Measurements from ENCODE around the gene PIK3R6. TPM values are rescaled to one million over a fixed set of nuclear protein-coding genes. Genes with fewer than 3 reads are reported as not detected.

PIK3R6 gene
- total and polyA plus RNA-seq, 10 of the 15 experiments (the other 5 are each of a cell fraction or from before 2014, with no cell fraction given): 6.7 to 146 (median 68.2) TPM

DNA sequence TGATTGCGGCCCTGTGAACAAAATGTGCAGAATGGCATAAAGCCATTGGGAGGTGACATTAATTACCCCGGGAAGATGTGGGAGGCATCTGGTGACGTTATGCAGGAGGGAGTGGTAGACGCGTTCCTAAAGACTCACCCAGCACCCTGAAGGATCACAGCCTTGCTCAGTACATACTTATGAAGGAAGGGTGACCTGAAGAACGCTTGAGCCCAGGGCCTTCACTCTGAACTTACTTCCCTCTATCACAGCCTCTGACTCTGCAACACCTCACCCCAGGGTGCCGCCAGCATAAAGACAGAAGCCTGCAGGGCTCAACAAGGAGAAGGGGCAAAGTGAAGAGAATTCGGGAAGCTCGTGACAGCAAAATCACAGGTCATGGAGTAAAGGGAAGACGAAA, 77.7 kb downstream of the PIK3R6 start:
- no peak for ATAC-seq
- Histone ChIP-seq H3K9me3 (replicated peaks; ENCODE audit: control insufficient read depth, insufficient read depth, low read length) (no peaks in the 10 kb centered on the region), H4K20me1 (ENCODE audit: control insufficient read depth, insufficient read depth) (no peaks in the 10 kb centered on the region), H3K79me2 (ENCODE audit: control insufficient read depth, insufficient read depth, low read length) (no peaks in the 10 kb centered on the region), H3K9ac (ENCODE audit: control insufficient read depth, insufficient read depth, low read length) (no peak overlapping the region), H2AFZ (ENCODE audit: control insufficient read depth, low read depth, low read length) (no peak overlapping the region), H3K27ac (ENCODE audit: control insufficient read depth, insufficient read depth) (no peak overlapping the region), H3K4me2 (ENCODE audit: control insufficient read depth, insufficient read depth) (no peak overlapping the region), H3K4me3 (no peak overlapping the region), H3K27me3 (replicated peaks in 1 of 2; ENCODE audit: control insufficient read depth in 2 of 2, insufficient read depth in 2 of 2, low read length in 1 of 2) (no peaks in the 10 kb centered on the region), H3K4me1 (ENCODE audit: control insufficient read depth, insufficient read depth, low read length) (no peaks in the 10 kb centered on the region), H3K36me3 (ENCODE audit: control insufficient read depth in 2 of 2, insufficient read depth in 2 of 2, low read length in 1 of 2) (no peaks in the 10 kb centered on the region)
- CTCF ChIA-PET: interaction anchor here (0.7 to 6.0 kb wide), 2 partner anchors 104 to 208 kb away, joined by 3 to 55 read pairs; no protein-coding TSS in a partner anchor
- in situ Hi-C loops (cut with MboI): no loop called here
- no peak for TF ChIP-seq RAD21 (IDR thresholded peaks at IDR 0.05; ENCODE audit: insufficient read depth, low read depth, low read length)
- no peak for TF ChIP-seq LARP7 (IDR thresholded peaks at IDR 0.05)
- no peak for TF ChIP-seq SMC3 (IDR thresholded peaks at IDR 0.05; ENCODE audit: borderline replicate concordance, low read length)
- no peak for TF ChIP-seq SUZ12 (IDR thresholded peaks at IDR 0.05; ENCODE audit: unreplicated experiment)
- no peak for TF ChIP-seq HDAC2 (IDR thresholded peaks at IDR 0.05)
- no peak for TF ChIP-seq TAF1 (IDR thresholded peaks at IDR 0.05; ENCODE audit: borderline replicate concordance, low read depth, low read length)
- TF ChIP-seq MYC (IDR thresholded peaks at IDR 0.05; ENCODE audit: insufficient read depth, insufficient read length, insufficient replicate concordance, low read length, severe bottlenecking): no peak
- TF ChIP-seq, protein P1, sequence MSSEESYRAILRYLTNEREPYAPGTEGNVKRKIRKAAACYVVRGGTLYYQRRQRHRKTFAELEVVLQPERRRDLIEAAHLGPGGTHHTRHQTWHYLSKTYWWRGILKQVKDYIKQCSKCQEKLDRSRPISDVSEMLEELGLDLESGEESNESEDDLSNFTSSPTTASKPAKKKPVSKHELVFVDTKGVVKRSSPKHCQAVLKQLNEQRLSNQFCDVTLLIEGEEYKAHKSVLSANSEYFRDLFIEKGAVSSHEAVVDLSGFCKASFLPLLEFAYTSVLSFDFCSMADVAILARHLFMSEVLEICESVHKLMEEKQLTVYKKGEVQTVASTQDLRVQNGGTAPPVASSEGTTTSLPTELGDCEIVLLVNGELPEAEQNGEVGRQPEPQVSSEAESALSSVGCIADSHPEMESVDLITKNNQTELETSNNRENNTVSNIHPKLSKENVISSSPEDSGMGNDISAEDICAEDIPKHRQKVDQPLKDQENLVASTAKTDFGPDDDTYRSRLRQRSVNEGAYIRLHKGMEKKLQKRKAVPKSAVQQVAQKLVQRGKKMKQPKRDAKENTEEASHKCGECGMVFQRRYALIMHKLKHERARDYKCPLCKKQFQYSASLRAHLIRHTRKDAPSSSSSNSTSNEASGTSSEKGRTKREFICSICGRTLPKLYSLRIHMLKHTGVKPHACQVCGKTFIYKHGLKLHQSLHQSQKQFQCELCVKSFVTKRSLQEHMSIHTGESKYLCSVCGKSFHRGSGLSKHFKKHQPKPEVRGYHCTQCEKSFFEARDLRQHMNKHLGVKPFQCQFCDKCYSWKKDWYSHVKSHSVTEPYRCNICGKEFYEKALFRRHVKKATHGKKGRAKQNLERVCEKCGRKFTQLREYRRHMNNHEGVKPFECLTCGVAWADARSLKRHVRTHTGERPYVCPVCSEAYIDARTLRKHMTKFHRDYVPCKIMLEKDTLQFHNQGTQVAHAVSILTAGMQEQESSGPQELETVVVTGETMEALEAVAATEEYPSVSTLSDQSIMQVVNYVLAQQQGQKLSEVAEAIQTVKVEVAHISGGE (CRISPR knock-in tag; IDR thresholded peaks at IDR 0.05): no peak
- no peak for TF ChIP-seq RFX5 (IDR thresholded peaks at IDR 0.05; ENCODE audit: low read depth, low read length)
- TF ChIP-seq RBBP5 (conservative IDR thresholded peaks at IDR 0.05): no peak
- no peak for TF ChIP-seq CBFB (IDR thresholded peaks at IDR 0.05; ENCODE audit: low read depth)
- SMC1A ChIA-PET (ENCODE audit: uncharacterized antibody, unreplicated experiment): interaction anchor here (1.1 kb wide), 1 partner anchor 61 kb away, joined by 3 read pairs; no protein-coding TSS in a partner anchor
- no peak for FAIRE-seq
- RAD21 ChIA-PET (ENCODE audit: unreplicated experiment): no interaction called here
- 87% methylated on average over 9 of the region's 10 CpGs for WGBS (ENCODE audit: insufficient coverage, insufficient replicate concordance, low lambda C conversion rate, missing lambda C conversion rate)
- POLR2A ChIA-PET: no interaction called here
- intact Hi-C loops (cut with micrococcal nuclease; ENCODE audit: unreplicated experiment): loop anchor here (5.0 kb wide), 1 partner anchor 108 kb away; no protein-coding TSS in a partner anchor
- BruUV-seq (replicated peaks): no TSS peak
- no peak for DNase-seq (ENCODE audit: low read depth, low spot score)

Data from GM12878 (cell line).